GM12892 (cell line): ENCODE data around the gene SMIM41.

Experiments
- POLR2A ChIP-seq: IDR thresholded peaks from 2 replicates; pipeline ENCODE4 v1.6.1; 2011; ENCODE audit warnings: low read depth, low read length, control low read depth
- POLR2AphosphoS5 ChIP-seq: IDR thresholded peaks from 2 replicates; pipeline ENCODE4 v1.6.1; 2011; ENCODE audit warnings: low read depth, low read length, control low read depth
- TAF1 ChIP-seq: IDR thresholded peaks from 2 replicates; pipeline ENCODE4 v1.6.1; 2011; ENCODE audit warnings: low read depth, mild to moderate bottlenecking, control low read depth, low read length, borderline replicate concordance

GRCh38 chr12:52091061-52091460, 11.6 kb downstream of the SMIM41 start:
- no peak for TF ChIP-seq POLR2AphosphoS5
- no peak for TF ChIP-seq TAF1
- no peak for TF ChIP-seq POLR2A
